ENCODE measurements around the gene ANKS1B. TPM values are rescaled to one million over a fixed set of nuclear protein-coding genes. Genes with fewer than 3 reads are reported as not detected.

Gene ANKS1B
- total and polyA plus RNA-seq, 7 donors: 0.46 to 7.4 (median 3.6) TPM

DNA sequence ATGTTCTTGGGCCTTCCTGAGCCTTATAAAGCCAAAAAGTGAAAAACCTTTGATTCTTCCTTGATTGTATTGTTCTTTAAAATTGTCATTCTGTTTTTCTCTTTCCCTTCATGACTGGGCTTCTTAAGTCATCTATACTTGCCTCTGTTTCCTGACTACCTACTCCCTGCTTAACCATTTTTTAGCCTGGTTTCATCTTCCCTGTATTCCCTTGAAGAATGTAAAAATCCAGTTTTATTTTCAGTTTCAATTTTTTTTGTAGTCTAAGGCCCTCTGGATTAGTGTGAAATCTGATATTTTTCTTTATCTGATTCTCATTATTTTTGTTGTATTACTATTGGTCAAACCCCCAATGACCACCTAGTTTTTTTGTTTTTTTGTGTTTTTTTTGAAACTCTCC is 1293.4 kb downstream of the ANKS1B start:
- ATAC-seq (no peak), DNase-seq (no peak)
- Histone ChIP-seq H3K4me1 (no peaks in the 10 kb centered on the region), H3K9me3 (no peaks in the 10 kb centered on the region), H3K4me3 (no peak overlapping the region), H3K27me3 (ENCODE audit: insufficient read depth in 3 of 3, low read length in 2 of 3) (no peaks in the 10 kb centered on the region), H3K36me3 (ENCODE audit: insufficient read depth in 1 of 2, low read depth in 1 of 2) (peaks cover 0 to 69% of the 10 kb centered on the region in 2 donors), H3K27ac (no peak overlapping the region)
- intact Hi-C loops (cut with DNase I): no loop called here
- TF ChIP-seq, protein P1, sequence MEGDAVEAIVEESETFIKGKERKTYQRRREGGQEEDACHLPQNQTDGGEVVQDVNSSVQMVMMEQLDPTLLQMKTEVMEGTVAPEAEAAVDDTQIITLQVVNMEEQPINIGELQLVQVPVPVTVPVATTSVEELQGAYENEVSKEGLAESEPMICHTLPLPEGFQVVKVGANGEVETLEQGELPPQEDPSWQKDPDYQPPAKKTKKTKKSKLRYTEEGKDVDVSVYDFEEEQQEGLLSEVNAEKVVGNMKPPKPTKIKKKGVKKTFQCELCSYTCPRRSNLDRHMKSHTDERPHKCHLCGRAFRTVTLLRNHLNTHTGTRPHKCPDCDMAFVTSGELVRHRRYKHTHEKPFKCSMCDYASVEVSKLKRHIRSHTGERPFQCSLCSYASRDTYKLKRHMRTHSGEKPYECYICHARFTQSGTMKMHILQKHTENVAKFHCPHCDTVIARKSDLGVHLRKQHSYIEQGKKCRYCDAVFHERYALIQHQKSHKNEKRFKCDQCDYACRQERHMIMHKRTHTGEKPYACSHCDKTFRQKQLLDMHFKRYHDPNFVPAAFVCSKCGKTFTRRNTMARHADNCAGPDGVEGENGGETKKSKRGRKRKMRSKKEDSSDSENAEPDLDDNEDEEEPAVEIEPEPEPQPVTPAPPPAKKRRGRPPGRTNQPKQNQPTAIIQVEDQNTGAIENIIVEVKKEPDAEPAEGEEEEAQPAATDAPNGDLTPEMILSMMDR (IDR thresholded peaks at IDR 0.05): no peak

DNA sequence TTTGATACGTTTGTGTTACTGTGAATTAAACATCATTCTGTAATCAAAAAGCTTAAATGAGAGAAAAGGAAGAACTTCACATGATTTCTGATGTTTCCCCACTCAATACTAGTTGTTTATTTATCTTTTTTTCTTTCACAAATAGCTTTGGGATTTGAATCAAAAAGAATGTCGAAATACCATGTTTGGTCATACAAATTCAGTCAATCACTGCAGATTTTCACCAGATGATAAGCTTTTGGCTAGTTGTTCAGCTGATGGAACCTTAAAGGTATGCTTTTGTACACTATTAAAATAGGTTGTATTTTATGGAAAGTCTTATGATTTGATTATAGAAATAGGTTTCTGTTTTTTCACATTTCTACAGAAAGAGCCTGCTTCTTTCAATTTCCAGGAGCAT is 1298.1 kb downstream of the ANKS1B start:
- 87 to 93% (median 90%) methylated on average over 2 of the region's 2 CpGs for WGBS, 3 donors
- no peak for ATAC-seq
- Histone ChIP-seq H3K36me3 (ENCODE audit: insufficient read depth in 1 of 2, low read depth in 1 of 2) (peaks cover 4 to 91% of the 10 kb centered on the region in 2 donors), H3K9me3 (no peaks in the 10 kb centered on the region), H3K4me3 (no peak overlapping the region), H3K27me3 (ENCODE audit: insufficient read depth in 3 of 3, low read length in 2 of 3) (no peaks in the 10 kb centered on the region), H3K4me1 (no peaks in the 10 kb centered on the region), H3K27ac (no peak overlapping the region)
- TF ChIP-seq, protein P1 (IDR thresholded peaks at IDR 0.05): no peak
- no peak for DNase-seq
- intact Hi-C loops (cut with DNase I): no loop called here

Other genes with a start within 250 kb of the ANKS1B start
- gene BLTP3B, start 157.9 kb upstream of the ANKS1B start, total RNA-seq: 10 to 100 TPM; 21.0 to 34.6 (median 26.9) TPM
- 10 to 100 TPM in 2 of 3 donors, 1 to 10 TPM in 1; 9.3 to 36.8 (median 13.9) TPM for gene BLTP3B, start 157.9 kb upstream of the ANKS1B start, polyA plus RNA-seq
- gene ACTR6, start 215.9 kb upstream of the ANKS1B start, total RNA-seq: 10 to 100 TPM; 12.1 to 19.6 (median 17.6) TPM
- 10 to 100 TPM; 11.5 to 31.7 (median 12.8) TPM for gene ACTR6, start 215.9 kb upstream of the ANKS1B start, polyA plus RNA-seq